ENCODE data around the gene CLCN5. TPM values are rescaled to one million over a fixed set of nuclear protein-coding genes. Genes with fewer than 3 reads are reported as not detected.

Gene CLCN5
- polyA plus RNA-seq, 2 of the 4 experiments (the other 2 are of a cell fraction) = 2.6 to 5.2 TPM

DNA sequence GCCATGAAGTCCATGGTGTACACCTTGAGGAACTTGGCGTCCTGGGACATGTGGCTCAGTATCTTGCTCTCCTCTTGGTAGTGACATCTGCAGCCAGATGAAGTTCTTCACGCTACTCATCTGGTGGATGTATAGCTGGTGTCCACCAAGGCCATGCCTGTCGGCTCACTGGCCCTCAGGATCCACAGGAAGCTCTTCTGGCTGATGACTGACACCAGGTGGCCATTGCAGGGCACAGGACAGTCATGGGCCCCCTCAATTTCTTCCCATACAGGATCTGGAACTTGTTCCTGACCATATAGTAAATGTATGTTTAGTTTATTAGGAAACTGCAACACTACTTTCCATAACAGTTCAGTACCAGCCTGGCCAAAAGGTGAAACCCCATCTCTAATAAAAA, 10.3 kb upstream of the CLCN5 start (continued):
- TF ChIP-seq, protein P1, sequence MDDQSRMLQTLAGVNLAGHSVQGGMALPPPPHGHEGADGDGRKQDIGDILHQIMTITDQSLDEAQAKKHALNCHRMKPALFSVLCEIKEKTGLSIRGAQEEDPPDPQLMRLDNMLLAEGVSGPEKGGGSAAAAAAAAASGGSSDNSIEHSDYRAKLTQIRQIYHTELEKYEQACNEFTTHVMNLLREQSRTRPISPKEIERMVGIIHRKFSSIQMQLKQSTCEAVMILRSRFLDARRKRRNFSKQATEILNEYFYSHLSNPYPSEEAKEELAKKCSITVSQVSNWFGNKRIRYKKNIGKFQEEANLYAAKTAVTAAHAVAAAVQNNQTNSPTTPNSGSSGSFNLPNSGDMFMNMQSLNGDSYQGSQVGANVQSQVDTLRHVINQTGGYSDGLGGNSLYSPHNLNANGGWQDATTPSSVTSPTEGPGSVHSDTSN (IDR thresholded peaks at IDR 0.05) = no peak
- TF ChIP-seq EHMT2 (IDR thresholded peaks at IDR 0.05; ENCODE audit: low read depth) = no peak
- TF ChIP-seq MAZ (IDR thresholded peaks at IDR 0.05; ENCODE audit: borderline replicate concordance, low read depth, low read length) = no peak
- no peak for TF ChIP-seq JUNB (IDR thresholded peaks at IDR 0.05)

DNA sequence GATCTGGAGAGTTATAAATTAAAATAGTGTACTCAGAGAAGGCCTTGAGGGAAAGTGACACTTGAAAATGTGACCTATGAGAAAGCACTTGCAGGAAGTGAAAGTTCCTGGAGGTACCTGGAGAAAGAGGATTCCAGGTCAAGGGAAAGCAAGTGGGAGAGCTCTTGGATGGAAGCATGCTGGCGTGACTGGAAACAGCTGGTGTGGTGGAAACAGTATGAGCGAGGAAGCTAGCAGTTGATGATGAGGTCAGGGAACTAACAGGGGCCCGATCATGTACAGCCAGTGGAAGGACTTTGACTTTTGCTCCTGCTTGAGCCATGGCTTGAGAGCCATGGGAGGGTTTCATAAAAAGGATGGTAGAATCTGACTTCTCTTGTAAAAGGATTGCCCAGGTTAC, 9.5 kb upstream of the CLCN5 start:
- FAIRE-seq (no peak), ATAC-seq (no peak), DNase-seq (ENCODE audit: low read depth in 1 of 2, low spot score in 1 of 2) (no peak)
- no peak overlapping the region for H3K4me2 ChIP-seq
- no peaks in the 10 kb centered on the region for H3K4me1 ChIP-seq
- ChIA-PET POLR2A (no interaction called here), CTCF (interaction anchor here (1.6 to 2.4 kb wide), 2 partner anchors 29 to 667 kb away, joined by 4 to 7 read pairs; no protein-coding TSS in a partner anchor)
- 25% methylated on average over 3 of the region's 3 CpGs for WGBS (ENCODE audit: missing lambda C conversion rate)
- no peak overlapping the region for H3K4me3 ChIP-seq
- no peak overlapping the region for H3K27ac ChIP-seq
- TF ChIP-seq JUNB (IDR thresholded peaks at IDR 0.05) = no peak
- TF ChIP-seq FOSL2 (IDR thresholded peaks at IDR 0.05) = no peak
- TF ChIP-seq FOSL2 (CRISPR knock-in tag; IDR thresholded peaks at IDR 0.05) = no peak
- no peak for TF ChIP-seq NFE2L2 (conservative IDR thresholded peaks at IDR 0.05; ENCODE audit: low read length)
- no peaks in the 10 kb centered on the region for H3K9me3 ChIP-seq

DNA sequence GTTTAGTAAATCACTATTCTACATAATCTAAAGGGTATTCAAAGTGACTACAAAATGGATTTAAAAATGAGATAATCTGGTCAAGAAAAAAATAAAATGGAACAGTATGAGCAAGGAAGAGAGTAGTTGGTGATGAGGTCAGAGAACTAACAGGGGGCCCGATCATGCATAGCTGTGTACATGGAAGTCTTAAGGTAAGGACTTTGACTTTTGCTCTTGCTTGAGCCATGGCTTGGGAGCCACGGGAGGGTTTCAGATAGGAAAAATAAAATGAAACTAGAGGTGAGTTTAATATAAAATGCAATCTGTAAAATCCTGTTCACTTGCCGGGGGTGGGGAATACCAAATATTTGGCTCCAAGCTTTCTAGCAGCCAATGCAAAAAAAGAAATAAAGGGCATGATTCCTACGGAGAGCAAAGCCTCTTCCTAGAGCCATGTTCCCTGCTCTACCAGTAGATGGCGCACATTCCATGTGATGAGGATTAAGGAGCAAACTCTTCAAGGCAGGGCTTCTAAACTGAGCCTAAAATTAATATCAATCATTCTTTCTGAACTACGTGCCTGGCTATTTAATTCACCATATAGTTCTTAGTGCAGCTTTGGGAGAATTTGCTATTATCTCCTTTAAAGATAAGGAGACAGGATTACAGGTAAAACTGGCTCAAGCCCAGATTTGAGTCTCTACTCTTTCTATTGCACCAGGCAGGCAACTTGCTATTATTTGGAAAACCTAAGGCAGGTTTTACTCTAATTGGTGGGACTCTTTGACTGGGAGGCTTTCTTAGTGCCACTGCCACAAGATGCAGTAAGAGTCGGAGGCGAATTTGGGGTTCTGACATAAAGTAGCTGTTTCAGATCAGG, 6.8 kb upstream of the CLCN5 start:
- 0 out of 3 replicates have a peak overlapping the region, but pooled peaks have one; percentile 34 for H3K4me2 ChIP-seq

DNA sequence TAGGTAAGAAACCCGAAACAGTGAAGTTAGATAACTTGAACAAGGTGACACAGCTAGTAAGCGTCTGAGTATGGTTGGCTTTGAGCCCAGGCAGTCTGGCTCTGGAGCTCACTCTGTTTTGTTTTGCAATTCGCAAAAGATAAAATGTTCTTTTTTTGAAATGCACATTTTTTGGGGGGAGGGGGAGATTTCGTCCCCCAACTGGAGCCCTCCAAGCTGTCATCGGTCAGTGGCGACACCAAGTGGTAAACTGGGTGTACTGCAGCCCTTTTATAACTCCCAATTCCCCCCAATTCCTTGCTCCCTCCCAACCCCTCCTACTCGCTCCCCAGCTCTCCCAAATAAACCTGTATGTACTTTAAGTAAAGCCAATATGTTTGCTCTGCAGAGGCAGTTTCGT, 2.8 kb upstream of the CLCN5 start:
- ATAC-seq = no peak
- Histone ChIP-seq H3K4me2 (no peak overlapping the region; the same call in 2 of the 3 replicates), H3K9me3 (no peaks in the 10 kb centered on the region), H3K4me3 (no peak overlapping the region), H3K4me1 (peaks cover 6% of the 10 kb centered on the region; the same call in 2 of the 3 replicates), H3K27ac (no peak overlapping the region)
- POLR2A ChIA-PET = no interaction called here
- no peak for FAIRE-seq
- 12% methylated on average over 8 of the region's 8 CpGs for WGBS (ENCODE audit: missing lambda C conversion rate)
- peak; percentile 8 to 14 for DNase-seq (ENCODE audit: low read depth in 1 of 2, low spot score in 1 of 2)
- CTCF ChIA-PET = interaction anchor here (0.8 to 1.9 kb wide), 8 partner anchors 9 to 652 kb away, joined by 3 to 6 read pairs (median 3); no protein-coding TSS in a partner anchor
- TF ChIP-seq, protein P2, sequence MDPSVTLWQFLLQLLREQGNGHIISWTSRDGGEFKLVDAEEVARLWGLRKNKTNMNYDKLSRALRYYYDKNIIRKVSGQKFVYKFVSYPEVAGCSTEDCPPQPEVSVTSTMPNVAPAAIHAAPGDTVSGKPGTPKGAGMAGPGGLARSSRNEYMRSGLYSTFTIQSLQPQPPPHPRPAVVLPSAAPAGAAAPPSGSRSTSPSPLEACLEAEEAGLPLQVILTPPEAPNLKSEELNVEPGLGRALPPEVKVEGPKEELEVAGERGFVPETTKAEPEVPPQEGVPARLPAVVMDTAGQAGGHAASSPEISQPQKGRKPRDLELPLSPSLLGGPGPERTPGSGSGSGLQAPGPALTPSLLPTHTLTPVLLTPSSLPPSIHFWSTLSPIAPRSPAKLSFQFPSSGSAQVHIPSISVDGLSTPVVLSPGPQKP (IDR thresholded peaks at IDR 0.05; ENCODE audit: low read depth, low read length) = no peak
- TF ChIP-seq, protein P3, sequence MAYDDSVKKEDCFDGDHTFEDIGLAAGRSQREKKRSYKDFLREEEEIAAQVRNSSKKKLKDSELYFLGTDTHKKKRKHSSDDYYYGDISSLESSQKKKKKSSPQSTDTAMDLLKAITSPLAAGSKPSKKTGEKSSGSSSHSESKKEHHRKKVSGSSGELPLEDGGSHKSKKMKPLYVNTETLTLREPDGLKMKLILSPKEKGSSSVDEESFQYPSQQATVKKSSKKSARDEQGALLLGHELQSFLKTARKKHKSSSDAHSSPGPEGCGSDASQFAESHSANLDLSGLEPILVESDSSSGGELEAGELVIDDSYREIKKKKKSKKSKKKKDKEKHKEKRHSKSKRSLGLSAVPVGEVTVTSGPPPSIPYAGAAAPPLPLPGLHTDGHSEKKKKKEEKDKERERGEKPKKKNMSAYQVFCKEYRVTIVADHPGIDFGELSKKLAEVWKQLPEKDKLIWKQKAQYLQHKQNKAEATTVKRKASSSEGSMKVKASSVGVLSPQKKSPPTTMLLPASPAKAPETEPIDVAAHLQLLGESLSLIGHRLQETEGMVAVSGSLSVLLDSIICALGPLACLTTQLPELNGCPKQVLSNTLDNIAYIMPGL (CRISPR knock-in tag; IDR thresholded peaks at IDR 0.05; ENCODE audit: borderline replicate concordance) = no peak
- TF ChIP-seq ESRRA (IDR thresholded peaks at IDR 0.05; ENCODE audit: borderline replicate concordance, low read length) (no peak), PHF8 (IDR thresholded peaks at IDR 0.05; ENCODE audit: borderline replicate concordance, low read depth) (no peak), TP53 (CRISPR knock-in tag; IDR thresholded peaks at IDR 0.05) (no peak), RAD21 (conservative IDR thresholded peaks at IDR 0.05 in 1 of 2, IDR thresholded peaks at IDR 0.05 in 1 of 2) (peak; percentile 26 to 34; a peak in 3 of 5 replicates), NR3C1 (IDR thresholded peaks at IDR 0.05) (no peak)
- TF ChIP-seq, protein P4, sequence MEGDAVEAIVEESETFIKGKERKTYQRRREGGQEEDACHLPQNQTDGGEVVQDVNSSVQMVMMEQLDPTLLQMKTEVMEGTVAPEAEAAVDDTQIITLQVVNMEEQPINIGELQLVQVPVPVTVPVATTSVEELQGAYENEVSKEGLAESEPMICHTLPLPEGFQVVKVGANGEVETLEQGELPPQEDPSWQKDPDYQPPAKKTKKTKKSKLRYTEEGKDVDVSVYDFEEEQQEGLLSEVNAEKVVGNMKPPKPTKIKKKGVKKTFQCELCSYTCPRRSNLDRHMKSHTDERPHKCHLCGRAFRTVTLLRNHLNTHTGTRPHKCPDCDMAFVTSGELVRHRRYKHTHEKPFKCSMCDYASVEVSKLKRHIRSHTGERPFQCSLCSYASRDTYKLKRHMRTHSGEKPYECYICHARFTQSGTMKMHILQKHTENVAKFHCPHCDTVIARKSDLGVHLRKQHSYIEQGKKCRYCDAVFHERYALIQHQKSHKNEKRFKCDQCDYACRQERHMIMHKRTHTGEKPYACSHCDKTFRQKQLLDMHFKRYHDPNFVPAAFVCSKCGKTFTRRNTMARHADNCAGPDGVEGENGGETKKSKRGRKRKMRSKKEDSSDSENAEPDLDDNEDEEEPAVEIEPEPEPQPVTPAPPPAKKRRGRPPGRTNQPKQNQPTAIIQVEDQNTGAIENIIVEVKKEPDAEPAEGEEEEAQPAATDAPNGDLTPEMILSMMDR (IDR thresholded peaks at IDR 0.05) = peak; percentile 53

More for the DNA sequence above, 6.8 kb upstream of the CLCN5 start:
- ATAC-seq (peak; percentile 91 to 93), FAIRE-seq (no peak), DNase-seq (ENCODE audit: low read depth in 1 of 2, low spot score in 1 of 2) (peak; percentile 39 to 57)
- POLR2A ChIA-PET = no interaction called here
- TF ChIP-seq SMC3 (IDR thresholded peaks at IDR 0.05) = peak; percentile 59
- no peak for TF ChIP-seq KDM5A (IDR thresholded peaks at IDR 0.05)
- no peak for TF ChIP-seq FOSB (CRISPR knock-in tag; IDR thresholded peaks at IDR 0.05)
- TF ChIP-seq, protein P5, sequence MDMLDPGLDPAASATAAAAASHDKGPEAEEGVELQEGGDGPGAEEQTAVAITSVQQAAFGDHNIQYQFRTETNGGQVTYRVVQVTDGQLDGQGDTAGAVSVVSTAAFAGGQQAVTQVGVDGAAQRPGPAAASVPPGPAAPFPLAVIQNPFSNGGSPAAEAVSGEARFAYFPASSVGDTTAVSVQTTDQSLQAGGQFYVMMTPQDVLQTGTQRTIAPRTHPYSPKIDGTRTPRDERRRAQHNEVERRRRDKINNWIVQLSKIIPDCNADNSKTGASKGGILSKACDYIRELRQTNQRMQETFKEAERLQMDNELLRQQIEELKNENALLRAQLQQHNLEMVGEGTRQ (IDR thresholded peaks at IDR 0.05) = no peak
- TF ChIP-seq, protein P4 (IDR thresholded peaks at IDR 0.05) = peak; percentile 70
- TF ChIP-seq RAD21 (conservative IDR thresholded peaks at IDR 0.05 in 1 of 2, IDR thresholded peaks at IDR 0.05 in 1 of 2) = peak; percentile 71 to 75
- CTCF ChIA-PET = interaction anchor here (0.5 to 1.7 kb wide), 23 partner anchors 9 to 671 kb away, joined by 3 to 7 read pairs (median 3); no protein-coding TSS in a partner anchor
- 4% methylated on average over 8 of the region's 8 CpGs for WGBS (ENCODE audit: missing lambda C conversion rate)
- no peaks in the 10 kb centered on the region for H3K9me3 ChIP-seq
- no peak overlapping the region for H3K27ac ChIP-seq
- H3K4me1 ChIP-seq = no peaks in the 10 kb centered on the region
- H3K4me3 ChIP-seq = no peak overlapping the region

Measured in A549 (cell line).